OCI-LY3 (cell line): ENCODE data around the gene KCMF1.

Experiments used
- CTCF ChIP-seq: fragments of 200-600, 300-600 bp; sonication (generic); IDR thresholded peaks from 2 replicates; pipeline ENCODE4 v1.5.1; 2014; ENCODE audit warnings: antibody characterized with exemption, low read length, low read depth
- EZH2phosphoT487 ChIP-seq: fragments of 200-600 bp; shearing (Covaris generic); IDR thresholded peaks from 2 replicates; pipeline ENCODE4 v1.6.1; 2018; ENCODE audit warnings: antibody characterized with exemption, mixed run types, low read depth

- no peak for TF ChIP-seq CTCF
- no peak for TF ChIP-seq EZH2phosphoT487
Observed at GRCh38 chr2:85057226-85057962, 86.4 kb downstream of the KCMF1 start.
